ENCODE measurements around the gene DCST2.

The DCST2 gene

DNA sequence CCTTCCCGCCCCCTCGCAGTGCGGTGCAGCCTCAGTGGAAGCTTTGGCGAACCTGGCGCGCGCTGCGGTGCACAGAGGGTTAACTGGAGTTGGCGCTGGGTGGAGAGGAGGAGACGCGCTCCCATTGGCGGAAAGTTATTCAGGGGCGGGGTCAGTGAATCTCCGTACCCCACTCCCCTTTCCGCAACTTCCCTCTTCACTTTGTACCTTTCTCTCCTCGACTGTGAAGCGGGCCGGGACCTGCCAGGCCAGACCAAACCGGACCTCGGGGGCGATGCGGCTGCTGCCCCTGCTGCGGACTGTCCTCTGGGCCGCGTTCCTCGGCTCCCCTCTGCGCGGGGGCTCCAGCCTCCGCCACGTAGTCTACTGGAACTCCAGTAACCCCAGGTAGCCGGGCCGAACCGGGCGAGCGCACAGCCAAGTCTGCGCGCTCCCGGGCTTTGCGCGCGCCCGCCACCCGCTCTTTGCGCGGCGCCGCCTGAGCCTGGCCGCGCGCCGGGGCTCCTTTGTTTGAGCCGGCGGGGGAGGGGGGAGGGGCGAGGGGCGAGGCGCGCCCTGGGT, 30.0 kb upstream of the DCST2 start, which contains the start of gene EFNA4:
Gene EFNA4 (plus strand): TSS at position 191 of the 561 bp plus-strand sequence. CDS start 84 bp downstream, at position 275.
- H3K27me3 Mint-ChIP-seq = no peaks in the 10 kb centered on the region
- H3K4me1 Mint-ChIP-seq = peaks cover 36% of the 10 kb centered on the region

DNA sequence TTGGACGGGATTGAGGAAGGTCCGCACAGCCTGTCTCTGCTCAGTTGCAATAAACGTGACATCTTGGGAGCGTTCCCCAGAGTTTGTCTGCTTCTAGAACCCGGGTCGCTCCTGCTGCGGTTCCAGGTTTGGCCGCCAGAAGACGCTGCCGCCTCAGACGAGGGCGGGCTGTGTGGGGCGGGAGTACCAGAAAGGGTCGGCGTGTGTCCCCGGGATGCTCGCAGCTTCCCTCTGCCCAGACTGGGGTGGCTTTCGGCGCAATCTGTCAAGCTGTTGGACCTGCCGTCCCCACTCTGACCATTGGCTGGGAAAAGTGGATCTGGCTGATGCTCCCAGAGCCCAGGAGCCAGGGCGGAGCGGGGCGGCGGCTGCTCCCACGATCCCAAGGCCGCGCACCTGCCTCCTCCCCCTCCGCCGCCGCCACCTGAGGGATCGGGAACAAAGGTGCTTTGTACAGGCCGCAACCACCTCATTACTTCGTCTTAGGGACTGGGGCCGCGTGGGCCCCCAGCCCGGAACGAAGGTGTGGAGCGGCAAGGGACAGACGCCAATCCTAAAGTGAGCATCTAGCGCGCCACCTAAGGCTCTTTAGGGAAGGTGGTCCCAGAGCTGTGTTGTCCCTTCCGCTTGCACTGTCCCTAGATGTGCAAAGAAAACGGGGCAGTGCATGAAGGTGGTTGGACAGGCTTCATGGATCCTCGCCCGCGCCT, 29.3 kb upstream of the DCST2 start:
- Mint-ChIP-seq H3K36me3 (peaks cover 17% of the 10 kb centered on the region), H3K27ac (no peak overlapping the region), H3K4me1 (peaks cover 36% of the 10 kb centered on the region), H3K4me3 (peak overlapping the region; percentile 65), H3K27me3 (no peaks in the 10 kb centered on the region), H3K9me3 (no peaks in the 10 kb centered on the region)
- CTCF ChIA-PET = interaction anchor here (0.5 to 15.1 kb wide), 12 partner anchors 8 to 503 kb away, joined by 3 to 220 read pairs (median 4); partner anchors contain the start of genes ADAM15, FLAD1 and KRTCAP2
- DNase-seq = peak; percentile 88

More for the DNA sequence above, 30.0 kb upstream of the DCST2 start, which contains the start of gene EFNA4:
- CTCF ChIA-PET = interaction anchor here (0.9 to 15.1 kb wide), 8 partner anchors 12 to 109 kb away, joined by 3 to 220 read pairs (median 5); partner anchors contain the start of genes ADAM15, EFNA3, FLAD1 and KRTCAP2
- peak; percentile 93 for DNase-seq
- peak within 1 kb of the TSS; percentile 76 for H3K4me3 Mint-ChIP-seq
- H3K36me3 Mint-ChIP-seq = peaks cover 18% of the 10 kb centered on the region
- no peaks in the 10 kb centered on the region for H3K9me3 Mint-ChIP-seq
- peak within 1 kb of the TSS; percentile 61 for H3K27ac Mint-ChIP-seq

DNA sequence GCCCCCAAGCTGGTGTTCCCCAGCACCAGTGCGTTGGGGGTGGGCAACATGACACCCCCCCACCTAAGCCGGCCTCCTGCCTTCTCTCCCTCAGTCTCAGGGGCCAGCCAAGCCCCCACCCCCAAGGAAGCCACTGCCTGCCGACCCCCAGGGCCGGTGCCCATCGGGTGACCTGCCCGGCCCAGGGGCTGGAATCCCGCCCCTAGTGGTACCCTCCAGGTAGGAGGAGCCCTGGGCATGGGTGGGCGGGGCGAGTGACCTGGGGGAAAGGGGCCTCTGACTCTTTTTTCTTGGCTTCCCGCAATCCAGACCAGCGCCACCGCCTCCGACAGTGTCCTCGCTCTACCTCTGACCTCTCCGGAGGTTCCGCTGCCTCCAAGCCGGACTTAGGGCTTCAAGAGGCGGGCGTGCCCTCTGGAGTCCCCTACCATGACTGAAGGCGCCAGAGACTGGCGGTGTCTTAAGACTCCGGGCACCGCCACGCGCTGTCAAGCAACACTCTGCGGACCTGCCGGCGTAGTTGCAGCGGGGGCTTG, 28.6 kb upstream of the DCST2 start:
- CTCF ChIA-PET = interaction anchor here (0.5 to 15.1 kb wide), 23 partner anchors 8 to 503 kb away, joined by 3 to 220 read pairs (median 4); partner anchors contain the start of genes ADAM15, PBXIP1 and PYGO2
- DNase-seq = peak; percentile 37
- peaks cover 36% of the 10 kb centered on the region for H3K4me1 Mint-ChIP-seq
- H3K36me3 Mint-ChIP-seq = peaks cover 16% of the 10 kb centered on the region
- no peak overlapping the region for H3K27ac Mint-ChIP-seq
- peak overlapping the region; percentile 65 for H3K4me3 Mint-ChIP-seq
- H3K27me3 Mint-ChIP-seq = no peaks in the 10 kb centered on the region
- no peaks in the 10 kb centered on the region for H3K9me3 Mint-ChIP-seq

DNA sequence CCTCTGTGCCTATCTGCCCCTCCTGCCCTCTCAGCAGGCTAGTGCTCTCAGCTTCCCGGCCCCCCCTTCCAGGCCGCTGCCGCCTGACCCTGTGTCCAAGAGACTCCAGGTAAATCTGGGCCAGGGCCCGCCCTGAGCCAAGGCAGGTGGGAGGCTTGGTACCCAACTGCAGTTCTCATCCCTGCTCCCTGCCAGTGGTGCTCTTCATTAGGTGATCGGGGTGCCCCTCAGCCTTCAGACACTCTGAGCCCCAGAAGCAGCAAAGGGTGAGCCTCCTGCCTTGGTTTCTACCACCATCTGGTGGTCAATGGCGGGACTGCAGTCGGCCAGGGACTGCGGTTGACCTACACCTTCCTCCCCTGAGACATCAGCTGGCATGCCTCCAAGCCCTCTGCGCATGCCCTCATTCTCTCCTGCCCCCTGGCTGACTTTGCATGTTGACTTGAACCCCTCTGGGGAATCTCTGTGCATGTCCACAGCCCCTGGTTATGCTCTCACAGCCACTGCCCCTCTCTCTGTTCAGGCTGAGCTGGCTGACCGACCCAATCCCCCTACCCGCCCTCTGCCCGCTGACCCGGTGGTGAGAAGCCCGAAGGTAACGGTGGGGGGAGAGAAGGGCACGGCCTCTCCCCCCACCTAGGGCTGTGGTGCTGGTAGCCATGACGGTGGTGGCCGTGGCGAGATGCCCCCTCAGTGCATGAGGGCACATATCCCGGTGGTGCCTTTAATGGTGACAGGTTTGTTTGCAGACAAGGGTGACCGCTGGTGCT, 28.0 kb upstream of the DCST2 start:
- H3K27me3 Mint-ChIP-seq = no peaks in the 10 kb centered on the region
- H3K9me3 Mint-ChIP-seq = no peaks in the 10 kb centered on the region
- peaks cover 36% of the 10 kb centered on the region for H3K4me1 Mint-ChIP-seq
- peak overlapping the region; percentile 4 for H3K4me3 Mint-ChIP-seq
- no peak overlapping the region for H3K27ac Mint-ChIP-seq
- CTCF ChIA-PET = interaction anchor here (0.7 to 15.1 kb wide), 18 partner anchors 10 to 502 kb away, joined by 3 to 220 read pairs (median 4); partner anchors contain the start of genes ADAM15, PBXIP1 and PYGO2
- H3K36me3 Mint-ChIP-seq = peaks cover 10% of the 10 kb centered on the region
- peak; percentile 96 for DNase-seq

DNA sequence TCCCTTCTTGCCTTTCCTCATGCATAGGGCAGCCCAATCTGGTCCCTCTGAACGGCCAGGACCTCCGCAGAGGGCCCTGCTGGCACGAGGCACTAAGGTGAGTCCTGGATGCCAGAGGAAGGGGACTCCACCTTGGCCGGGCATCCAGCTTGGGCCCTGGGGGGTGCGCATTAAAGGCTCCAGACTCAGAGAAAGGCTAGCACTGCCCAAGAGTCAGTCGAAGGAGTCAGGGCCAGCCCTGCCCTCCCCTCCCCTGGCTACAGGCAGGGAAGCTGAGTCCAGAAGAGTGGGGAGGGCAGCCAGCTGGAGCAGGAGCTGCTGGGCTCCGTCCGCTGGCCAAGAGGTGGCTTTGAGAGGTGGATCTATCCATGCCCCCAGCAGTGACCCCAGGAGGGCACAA, 27.2 kb upstream of the DCST2 start:
- peaks cover 32% of the 10 kb centered on the region for H3K4me1 Mint-ChIP-seq
- H3K9me3 Mint-ChIP-seq = no peaks in the 10 kb centered on the region
- DNase-seq = no peak
- no peaks in the 10 kb centered on the region for H3K27me3 Mint-ChIP-seq
- CTCF ChIA-PET = interaction anchor here (1.3 to 15.1 kb wide), 8 partner anchors 15 to 501 kb away, joined by 3 to 220 read pairs (median 8); partner anchors contain the start of gene ADAM15
- peaks cover 13% of the 10 kb centered on the region for H3K36me3 Mint-ChIP-seq
- H3K27ac Mint-ChIP-seq = no peak overlapping the region
- H3K4me3 Mint-ChIP-seq = no peak overlapping the region

DNA sequence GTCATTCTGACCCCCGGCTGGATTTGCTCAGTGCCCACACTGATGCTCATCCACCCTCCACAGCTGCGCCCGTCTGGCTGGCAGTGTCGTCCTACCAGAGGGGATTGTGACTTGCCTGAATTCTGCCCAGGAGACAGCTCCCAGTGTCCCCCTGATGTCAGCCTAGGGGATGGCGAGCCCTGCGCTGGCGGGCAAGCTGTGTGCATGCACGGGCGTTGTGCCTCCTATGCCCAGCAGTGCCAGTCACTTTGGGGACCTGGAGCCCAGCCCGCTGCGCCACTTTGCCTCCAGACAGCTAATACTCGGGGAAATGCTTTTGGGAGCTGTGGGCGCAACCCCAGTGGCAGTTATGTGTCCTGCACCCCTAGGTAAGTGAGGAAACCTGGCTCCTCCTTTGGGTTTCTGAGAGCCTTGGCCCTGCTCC, 24.2 kb upstream of the DCST2 start:
- no peaks in the 10 kb centered on the region for H3K27me3 Mint-ChIP-seq

DNA sequence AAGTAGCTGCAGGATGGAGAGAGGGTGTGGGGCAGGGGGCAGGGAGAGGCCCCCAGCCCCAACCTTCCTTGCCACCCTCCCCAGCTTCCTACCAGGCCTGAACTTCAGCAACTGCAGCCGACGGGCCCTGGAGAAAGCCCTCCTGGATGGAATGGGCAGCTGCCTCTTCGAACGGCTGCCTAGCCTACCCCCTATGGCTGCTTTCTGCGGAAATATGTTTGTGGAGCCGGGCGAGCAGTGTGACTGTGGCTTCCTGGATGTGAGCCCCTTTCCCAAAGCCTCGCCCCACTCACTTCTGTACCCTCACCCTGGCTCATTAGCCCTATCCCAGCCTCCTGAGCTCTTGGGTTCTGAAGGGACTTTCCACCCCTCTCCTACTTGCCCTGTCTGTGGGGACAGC, 23.5 kb upstream of the DCST2 start:
- Mint-ChIP-seq H3K4me1 (peaks cover 23% of the 10 kb centered on the region), H3K9me3 (no peaks in the 10 kb centered on the region), H3K36me3 (peaks cover 13% of the 10 kb centered on the region), H3K27ac (no peak overlapping the region), H3K4me3 (no peak overlapping the region), H3K27me3 (no peaks in the 10 kb centered on the region)
- no peak for DNase-seq
- CTCF ChIA-PET = interaction anchor here (0.7 to 15.1 kb wide), 10 partner anchors 10 to 102 kb away, joined by 3 to 220 read pairs (median 4); partner anchors contain the start of genes ADAM15 and PBXIP1

More for the DNA sequence above, 24.2 kb upstream of the DCST2 start:
- CTCF ChIA-PET = interaction anchor here (1.0 to 15.1 kb wide), 5 partner anchors 13 to 103 kb away, joined by 3 to 220 read pairs (median 5); partner anchors contain the start of gene ADAM15
- no peaks in the 10 kb centered on the region for H3K9me3 Mint-ChIP-seq
- DNase-seq = no peak
- peaks cover 22% of the 10 kb centered on the region for H3K4me1 Mint-ChIP-seq
- peaks cover 13% of the 10 kb centered on the region for H3K36me3 Mint-ChIP-seq
- H3K27ac Mint-ChIP-seq = no peak overlapping the region
- H3K4me3 Mint-ChIP-seq = no peak overlapping the region

DNA sequence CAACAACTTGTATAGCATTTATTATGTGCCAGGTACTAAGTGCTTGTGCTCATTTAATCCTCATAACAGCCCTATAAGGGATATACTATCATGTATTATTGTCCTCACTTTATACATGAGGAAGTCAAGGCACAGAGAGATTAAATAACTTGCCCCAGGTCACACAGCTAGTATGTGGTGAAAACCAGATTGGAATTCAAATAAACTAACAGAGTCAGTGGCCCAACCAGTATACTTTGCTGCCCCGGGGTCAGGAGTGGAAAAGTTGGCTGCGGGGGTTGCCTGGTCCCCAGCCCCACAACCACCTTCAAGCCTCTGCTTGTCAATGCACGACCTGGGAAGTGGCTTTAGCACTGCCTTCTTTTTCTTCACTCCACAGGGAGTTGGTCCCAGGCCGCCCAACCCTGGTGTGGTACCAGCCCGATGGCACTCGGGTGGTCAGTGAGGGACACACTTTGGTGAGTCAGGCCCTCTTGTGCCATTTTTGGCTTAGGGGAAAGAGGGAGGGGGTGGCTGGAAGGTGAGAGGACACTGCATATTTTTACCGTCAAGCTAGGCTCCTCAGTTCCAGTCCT, 20.0 kb upstream of the DCST2 start:
- no peaks in the 10 kb centered on the region for H3K9me3 Mint-ChIP-seq
- H3K27ac Mint-ChIP-seq = peak overlapping the region; percentile 78
- CTCF ChIA-PET = interaction anchor here (1.1 to 17.5 kb wide), 6 partner anchors 4 to 114 kb away, joined by 3 to 220 read pairs (median 26); partner anchors contain the start of genes ADAM15 and EFNA4
- H3K27me3 Mint-ChIP-seq = peaks cover 2% of the 10 kb centered on the region
- DNase-seq = no peak
- peak overlapping the region; percentile 55 for H3K4me3 Mint-ChIP-seq
- peaks cover 30% of the 10 kb centered on the region for H3K4me1 Mint-ChIP-seq
- peaks cover 5% of the 10 kb centered on the region for H3K36me3 Mint-ChIP-seq

DNA sequence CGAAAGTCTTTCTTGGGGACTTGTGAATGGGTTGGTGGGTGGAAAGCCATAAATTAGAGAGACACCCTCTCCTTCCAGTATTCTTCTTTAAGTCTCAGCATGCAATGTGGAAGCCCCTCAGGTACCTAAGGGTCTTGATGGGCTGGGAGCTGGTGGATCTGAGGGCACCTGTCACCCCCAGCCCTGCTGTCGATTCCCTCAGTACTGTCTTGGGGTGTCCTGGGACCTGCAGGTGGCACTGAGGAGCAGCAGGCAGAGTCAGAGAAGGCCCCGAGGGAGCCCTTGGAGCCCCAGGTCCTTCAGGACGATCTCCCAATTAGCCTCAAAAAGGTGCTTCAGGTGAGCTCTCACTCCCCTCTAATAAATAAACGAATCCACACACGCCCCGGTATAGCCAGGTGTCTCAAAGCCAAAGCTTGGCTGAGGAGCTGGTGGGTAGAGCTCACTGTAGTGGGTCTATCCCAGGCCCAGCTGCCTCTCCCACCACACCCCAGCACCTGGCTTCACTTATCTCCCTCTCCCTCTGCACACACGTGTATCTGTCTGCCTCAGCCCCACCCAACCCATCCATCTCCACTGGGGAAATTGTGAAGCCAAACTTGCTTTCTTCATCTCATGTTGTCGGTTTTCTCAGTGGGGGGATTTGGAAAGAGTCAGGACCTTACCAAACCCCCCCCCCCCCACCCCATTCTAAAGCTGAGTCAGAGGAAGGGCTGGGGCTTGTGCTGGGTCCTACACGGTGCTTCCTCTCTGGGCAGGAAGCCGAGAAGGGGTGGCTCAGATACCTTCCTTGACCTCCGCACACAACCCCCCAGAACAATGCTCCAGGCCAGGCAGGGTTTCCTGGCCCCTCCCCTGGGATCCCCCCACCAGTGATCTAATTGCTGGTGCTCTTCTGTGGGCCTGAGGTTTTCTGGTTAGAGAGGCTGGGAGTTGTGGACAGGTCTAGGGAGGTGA, 19.1 kb upstream of the DCST2 start:
- H3K27me3 Mint-ChIP-seq = peaks cover 6% of the 10 kb centered on the region
- peak; percentile 54 for DNase-seq
- peaks cover 3% of the 10 kb centered on the region for H3K36me3 Mint-ChIP-seq
- H3K4me3 Mint-ChIP-seq = peak overlapping the region; percentile 82
- CTCF ChIA-PET = interaction anchor here (0.8 to 17.5 kb wide), 9 partner anchors 5 to 109 kb away, joined by 3 to 220 read pairs (median 6); partner anchors contain the start of genes ADAM15 and EFNA4
- peaks cover 30% of the 10 kb centered on the region for H3K4me1 Mint-ChIP-seq
- no peaks in the 10 kb centered on the region for H3K9me3 Mint-ChIP-seq
- peak overlapping the region; percentile 78 for H3K27ac Mint-ChIP-seq

DNA sequence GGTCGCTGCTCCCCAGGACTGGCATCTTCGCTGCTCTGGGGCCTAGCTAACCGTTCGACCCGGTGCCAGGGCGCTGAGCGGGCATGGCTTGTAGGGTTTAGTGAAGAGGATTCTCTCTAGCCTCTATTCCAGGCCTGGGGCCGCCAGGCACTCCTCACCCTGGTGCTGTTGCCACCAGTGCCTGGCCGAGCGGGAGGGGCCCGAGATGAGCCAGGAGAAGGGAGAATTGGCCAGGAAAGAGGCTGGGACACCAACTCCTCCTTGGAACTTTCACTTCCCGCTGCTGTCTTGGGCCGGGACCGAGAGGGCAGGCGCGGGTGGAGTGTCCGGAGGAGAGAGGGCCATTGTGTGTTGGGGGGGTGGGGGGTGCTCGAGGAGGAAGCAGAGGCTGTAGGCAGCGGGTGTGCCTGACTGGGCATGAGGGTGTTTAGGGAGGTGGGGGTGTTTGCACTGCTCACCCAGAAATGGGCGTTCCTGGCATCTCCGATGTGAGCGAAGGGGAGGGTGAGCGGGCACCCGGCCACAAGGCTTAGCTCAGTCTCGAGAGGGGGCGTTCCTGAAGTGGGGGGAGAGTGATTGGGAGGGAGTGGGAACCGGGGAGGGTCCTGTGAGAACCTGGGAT, 18.3 kb upstream of the DCST2 start:
- peak; percentile 69 for DNase-seq
- H3K4me1 Mint-ChIP-seq = peaks cover 30% of the 10 kb centered on the region
- peaks cover 3% of the 10 kb centered on the region for H3K36me3 Mint-ChIP-seq
- H3K27ac Mint-ChIP-seq = peak overlapping the region; percentile 78
- CTCF ChIA-PET = interaction anchor here (1.3 to 17.5 kb wide), 8 partner anchors 6 to 82 kb away, joined by 3 to 220 read pairs (median 6); partner anchors contain the start of genes ADAM15, EFNA4 and SHC1
- no peaks in the 10 kb centered on the region for H3K9me3 Mint-ChIP-seq
- H3K4me3 Mint-ChIP-seq = peak overlapping the region; percentile 82
- H3K27me3 Mint-ChIP-seq = peaks cover 12% of the 10 kb centered on the region

DNA sequence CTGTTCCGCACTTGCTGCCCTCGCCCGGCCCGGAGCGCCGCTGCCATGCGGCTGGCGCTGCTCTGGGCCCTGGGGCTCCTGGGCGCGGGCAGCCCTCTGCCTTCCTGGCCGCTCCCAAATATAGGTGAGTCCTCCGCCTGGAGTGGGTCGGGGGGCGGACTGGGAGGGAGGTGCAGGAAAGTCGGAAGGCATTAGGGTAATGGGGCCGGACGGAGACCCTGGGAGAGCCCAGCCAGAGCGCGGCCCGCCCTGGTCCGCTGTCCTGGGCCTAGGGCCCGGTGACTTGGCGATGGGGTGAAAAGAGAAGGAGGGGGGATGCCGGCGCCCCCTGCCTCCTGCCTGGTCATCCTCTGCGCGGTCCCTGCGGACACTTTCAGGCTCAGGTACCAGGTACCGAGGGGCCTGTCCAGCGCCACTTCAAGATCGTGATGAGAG, 17.8 kb upstream of the DCST2 start:
- H3K27me3 Mint-ChIP-seq = peaks cover 12% of the 10 kb centered on the region
- H3K36me3 Mint-ChIP-seq = peaks cover 3% of the 10 kb centered on the region
- peaks cover 30% of the 10 kb centered on the region for H3K4me1 Mint-ChIP-seq
- H3K27ac Mint-ChIP-seq = no peak overlapping the region
- no peak for DNase-seq
- CTCF ChIA-PET = interaction anchor here (0.6 to 17.5 kb wide), 14 partner anchors 6 to 81 kb away, joined by 3 to 220 read pairs (median 6); partner anchors contain the start of genes ADAM15, EFNA4, FLAD1 and SHC1
- H3K4me3 Mint-ChIP-seq = peak overlapping the region; percentile 82
- no peaks in the 10 kb centered on the region for H3K9me3 Mint-ChIP-seq
